ENCODE data around the gene DPM1.

DNA sequence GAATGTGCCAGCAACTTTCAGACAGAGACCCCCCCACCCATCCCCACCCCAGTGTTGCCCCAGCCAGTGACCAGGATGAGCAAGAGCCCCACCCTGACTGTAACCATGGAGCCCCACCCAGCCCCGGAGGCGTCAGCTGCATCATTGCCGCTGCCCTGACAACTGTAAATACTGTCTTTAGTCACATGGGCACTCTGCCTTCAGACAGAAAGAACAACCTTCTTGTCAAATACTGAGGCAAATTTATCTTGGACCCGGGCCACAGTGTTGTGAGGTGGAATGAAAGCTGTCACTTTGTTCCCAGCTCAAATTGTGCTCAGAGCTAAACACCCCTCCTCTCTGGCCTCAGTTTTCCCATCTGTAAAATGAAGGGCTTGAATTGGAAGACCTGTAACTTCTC, 24.0 kb upstream of the DPM1 start:
- TF ChIP-seq, protein P1, sequence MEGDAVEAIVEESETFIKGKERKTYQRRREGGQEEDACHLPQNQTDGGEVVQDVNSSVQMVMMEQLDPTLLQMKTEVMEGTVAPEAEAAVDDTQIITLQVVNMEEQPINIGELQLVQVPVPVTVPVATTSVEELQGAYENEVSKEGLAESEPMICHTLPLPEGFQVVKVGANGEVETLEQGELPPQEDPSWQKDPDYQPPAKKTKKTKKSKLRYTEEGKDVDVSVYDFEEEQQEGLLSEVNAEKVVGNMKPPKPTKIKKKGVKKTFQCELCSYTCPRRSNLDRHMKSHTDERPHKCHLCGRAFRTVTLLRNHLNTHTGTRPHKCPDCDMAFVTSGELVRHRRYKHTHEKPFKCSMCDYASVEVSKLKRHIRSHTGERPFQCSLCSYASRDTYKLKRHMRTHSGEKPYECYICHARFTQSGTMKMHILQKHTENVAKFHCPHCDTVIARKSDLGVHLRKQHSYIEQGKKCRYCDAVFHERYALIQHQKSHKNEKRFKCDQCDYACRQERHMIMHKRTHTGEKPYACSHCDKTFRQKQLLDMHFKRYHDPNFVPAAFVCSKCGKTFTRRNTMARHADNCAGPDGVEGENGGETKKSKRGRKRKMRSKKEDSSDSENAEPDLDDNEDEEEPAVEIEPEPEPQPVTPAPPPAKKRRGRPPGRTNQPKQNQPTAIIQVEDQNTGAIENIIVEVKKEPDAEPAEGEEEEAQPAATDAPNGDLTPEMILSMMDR (IDR thresholded peaks at IDR 0.05) = no peak
- TF ChIP-seq POLR2A (IDR thresholded peaks at IDR 0.05) = no peak

Data from thyroid gland (tissue), 4 donors.